GM18873 (cell line): ENCODE measurements around the gene ALDH1L1.

Source experiments
- ATAC-seq: cut with Tn5 transposase; IDR thresholded peaks from one replicate; pipeline ENCODE4 v1.9.1; 2021; ENCODE audit warnings: mild to moderate bottlenecking, moderate library complexity, moderate number of reproducible peaks; ENCODE audit not compliant: unreplicated experiment, low FRiP score

ALDH1L1 gene

DNA sequence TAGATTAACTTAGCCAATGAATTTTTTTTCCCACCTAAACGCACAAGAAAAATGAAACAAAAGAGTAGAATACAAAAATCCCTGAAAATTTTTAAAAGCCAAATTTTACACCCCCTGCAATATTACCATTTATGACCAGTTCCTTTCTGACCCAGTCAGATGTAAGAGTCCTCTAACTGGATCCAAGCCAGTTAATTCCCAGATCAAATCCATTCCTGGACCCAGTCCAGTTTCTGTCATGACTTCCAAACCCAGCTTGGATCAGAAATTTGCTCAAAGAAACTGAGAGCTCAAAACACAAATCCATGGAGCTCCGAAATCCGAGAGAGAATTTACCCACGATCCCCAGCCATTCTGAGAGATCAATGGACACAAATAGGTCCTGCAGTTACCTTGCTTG, 17.0 kb upstream of the ALDH1L1 start:
- ATAC-seq = no peak

DNA sequence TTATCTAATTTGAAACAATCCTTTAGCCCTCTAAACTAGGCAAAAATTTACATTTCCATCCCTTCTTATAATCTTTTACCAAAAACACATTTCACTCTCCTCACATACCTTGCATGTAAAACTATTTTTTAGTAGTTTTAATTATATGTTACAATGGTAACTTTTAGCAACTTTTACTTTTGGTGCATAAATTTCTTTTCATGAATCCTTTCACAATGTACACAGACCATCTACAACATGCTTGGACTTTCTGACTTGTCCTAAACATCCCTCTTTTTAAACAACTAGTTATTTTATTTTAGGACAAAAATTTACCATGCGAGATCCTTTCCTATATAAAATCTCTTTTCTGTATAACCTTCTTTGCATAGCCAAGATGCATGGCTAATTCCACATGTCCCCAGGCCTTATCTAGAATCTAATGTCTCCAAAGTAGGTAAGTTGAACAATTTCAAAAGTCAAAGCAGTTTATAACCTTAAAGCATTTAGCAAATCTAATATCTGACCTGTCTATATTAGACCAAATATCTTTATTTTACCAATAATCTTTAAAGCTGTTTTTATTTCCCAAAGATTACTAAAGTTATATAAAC, 14.4 kb upstream of the ALDH1L1 start:
- ATAC-seq = no peak

DNA sequence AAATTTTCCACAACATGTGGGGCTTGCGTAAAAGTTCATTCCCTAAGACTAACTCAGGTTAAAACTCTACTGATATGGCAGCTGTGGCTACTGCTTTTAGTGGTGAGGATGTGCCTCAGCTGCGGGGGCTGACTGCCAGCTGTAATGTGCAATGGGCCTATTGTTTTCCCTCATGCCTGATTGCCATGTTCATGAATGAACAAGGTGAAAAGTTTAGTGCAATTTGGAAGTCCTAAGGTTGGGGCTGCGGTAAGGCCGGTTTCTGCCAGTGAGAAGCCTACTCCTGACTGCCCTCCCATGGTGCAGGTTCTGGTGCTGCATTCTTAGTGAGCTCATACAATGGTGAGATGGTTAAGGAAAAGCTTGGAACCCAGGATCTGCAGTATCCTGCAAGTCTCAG, 10.9 kb upstream of the ALDH1L1 start:
- ATAC-seq = no peak

DNA sequence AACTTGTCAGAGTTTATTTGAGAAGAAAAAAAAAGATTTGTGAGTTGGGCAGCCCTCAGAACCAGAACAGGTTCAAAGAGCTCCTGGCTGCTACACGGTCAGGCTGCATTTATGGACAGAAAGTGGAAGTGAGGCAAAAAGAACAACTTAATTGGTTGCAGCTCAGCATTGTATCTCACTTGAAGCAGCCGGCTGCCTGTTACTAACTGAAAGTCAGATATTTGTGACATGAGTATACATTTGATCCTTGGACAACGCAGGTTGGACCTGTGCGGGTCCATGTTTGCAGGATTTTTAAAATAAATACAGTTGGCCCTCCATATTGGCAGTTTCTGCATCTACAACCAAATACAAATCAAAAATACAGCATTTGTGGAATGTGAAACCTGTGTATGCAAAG, 7.5 kb upstream of the ALDH1L1 start:
- no peak for ATAC-seq

DNA sequence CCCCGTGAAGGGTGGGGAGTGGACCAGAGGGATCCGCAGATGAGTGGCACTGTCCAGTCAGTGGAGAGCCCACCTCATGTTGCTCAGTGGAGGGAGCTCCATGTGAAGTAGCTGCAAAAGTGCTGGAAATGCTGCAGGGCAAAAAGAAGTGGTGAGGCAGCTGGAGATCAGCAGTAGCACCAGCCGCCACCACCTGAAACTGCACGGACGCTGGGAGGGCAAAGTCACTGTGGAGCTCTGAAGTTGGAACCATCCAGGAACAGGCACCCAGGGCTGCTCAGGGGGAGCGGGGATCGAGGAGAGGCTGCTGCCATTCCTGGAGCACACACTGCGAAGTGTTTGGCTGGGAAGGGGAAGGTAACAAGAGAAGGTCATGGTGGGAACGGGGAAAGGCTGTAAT, 6.4 kb upstream of the ALDH1L1 start:
- ATAC-seq = no peak

DNA sequence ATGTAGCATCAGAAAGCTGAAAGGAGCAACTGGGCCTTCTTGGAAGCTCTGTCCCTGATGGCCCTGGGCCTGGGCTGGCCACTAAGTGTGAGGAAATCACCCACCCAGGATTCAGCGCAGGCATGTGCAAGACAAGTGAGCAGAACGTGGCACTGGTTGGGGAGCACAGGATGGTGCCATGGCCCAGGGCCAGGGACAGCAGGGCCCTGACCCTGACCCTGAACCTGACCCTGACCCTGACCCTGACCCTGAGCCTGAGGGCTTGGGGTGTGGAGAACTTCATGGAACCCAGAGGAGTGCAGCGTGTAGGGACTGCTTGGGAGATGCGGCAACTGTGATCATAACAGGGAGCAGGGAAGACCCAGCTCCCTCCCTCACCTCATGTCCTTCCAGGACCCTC, 5.9 kb upstream of the ALDH1L1 start:
- ATAC-seq = no peak

DNA sequence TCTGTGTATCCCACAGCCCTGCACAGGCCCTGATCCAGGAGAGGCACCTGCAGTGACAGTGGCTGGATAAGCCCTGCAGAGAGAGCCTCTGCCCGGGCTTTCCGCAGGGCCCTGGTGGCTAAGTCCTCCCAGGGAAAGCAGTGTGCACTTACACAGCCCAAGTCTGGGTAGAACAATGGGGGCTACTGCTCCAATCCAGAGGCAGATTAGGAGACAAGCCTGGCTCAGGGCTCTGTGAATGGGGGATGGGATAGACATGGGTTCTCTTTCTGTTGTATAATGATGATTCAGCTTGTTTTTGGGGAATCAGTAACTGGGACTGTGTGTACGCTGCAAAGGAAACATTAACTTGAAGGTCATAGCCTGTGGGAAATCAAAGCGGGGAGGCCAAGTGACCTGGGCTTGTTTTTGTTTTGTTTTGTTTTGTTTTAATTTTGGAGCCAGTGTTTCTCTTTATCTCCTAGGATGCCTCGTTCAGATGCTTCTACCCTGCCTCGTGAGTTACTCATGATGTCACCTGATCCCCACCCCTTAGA, 4.1 kb upstream of the ALDH1L1 start:
- no peak for ATAC-seq

DNA sequence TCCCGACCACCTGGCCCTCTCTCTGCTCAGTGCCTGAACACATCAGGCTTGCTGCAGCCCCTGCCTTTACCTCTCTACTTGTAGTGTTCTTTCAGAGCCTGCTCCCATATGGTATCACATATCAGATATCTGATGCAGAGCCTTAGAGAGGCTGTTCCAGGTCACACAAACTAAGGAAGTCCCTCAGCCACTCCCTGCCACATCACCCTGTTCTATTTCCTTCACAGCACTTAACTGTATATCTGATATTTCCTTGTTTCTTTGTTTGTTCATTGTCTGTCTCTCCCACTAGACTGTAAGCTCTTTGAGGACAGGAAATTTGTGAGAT, 976 bp upstream of the ALDH1L1 start:
- ATAC-seq = no peak

DNA sequence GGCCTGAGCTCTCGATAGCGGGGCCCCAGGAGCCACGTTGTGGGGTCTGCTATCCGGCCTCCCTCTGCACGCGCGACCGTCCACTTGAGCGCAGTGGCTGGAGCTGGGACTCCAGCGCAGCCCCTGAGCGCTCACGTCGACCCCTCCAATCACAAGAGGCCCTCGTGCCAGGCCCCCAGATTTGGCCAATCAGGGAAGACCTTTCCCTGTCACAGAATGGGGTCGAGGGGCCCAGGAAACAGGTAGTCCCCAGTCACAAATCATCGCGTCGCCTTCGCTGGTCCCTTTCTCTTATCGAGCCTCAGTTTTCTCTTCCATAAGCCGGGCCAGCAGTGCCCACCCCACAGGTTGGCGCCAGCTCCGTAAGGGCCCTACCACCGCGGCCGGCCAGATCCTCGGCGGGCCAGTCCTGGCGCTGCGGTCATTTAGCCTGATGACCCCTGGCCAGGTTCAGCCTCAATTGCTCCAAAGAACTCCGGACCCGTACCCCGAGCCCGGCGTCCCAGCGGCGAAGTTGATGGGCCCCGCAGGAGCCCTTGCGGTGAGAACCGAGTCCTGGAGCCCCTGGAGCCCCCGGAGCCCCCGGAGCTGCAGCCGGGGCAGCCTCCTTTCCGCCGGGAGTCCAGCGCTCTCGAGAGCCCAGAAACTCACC, 435 bp downstream of the ALDH1L1 start:
- ATAC-seq = no peak

DNA sequence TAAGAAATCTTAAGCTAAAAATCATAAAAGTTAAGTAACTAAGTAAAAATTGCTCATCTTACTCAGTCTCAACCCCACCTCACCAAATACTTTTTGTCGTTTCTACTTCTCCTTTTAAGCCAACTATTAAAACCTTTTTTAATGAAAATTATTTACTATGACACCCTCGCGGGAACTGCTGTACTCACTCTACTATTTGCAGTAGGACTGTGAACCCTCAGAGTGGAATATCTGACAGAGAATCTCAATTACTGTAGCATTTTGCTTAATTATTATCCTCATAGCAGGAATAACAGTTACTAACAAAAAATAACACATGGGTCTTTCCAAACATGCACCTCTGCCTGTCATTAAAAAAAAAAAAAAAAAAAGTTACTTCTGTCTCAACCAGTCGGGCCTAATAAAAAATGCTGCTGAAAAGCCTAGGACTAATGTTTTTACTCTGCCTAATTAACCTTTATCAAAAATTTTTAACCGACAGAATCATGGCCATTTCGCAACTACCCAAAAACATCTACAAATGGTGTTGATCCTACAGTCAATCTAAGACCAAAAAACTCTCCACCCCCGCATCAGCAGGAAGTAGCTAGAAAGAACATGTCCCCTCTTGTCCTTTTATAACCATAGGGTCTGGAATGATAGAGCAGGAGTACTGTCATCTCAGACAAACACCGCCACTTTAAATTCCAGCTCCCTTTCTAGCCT, 10.2 kb downstream of the ALDH1L1 start:
- no peak for ATAC-seq

DNA sequence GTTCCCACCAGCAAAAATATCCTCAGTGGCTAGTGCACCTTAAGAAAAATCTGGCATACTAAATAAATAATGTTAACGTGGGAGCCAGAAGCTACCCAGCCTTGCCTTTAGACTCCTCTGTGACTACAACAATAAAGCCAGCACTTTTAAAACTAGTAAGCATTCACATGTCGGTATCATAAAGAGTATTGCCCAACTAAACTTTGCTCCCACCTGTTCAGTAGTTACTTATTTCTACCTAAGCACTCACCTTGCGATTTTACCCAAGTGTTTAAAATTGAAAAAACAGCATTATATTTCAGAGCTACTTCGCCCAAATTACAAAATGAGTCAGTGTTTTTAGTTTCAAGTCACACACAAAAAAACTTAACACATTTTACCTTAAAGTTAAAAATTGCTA, 12.8 kb downstream of the ALDH1L1 start:
- ATAC-seq = no peak

DNA sequence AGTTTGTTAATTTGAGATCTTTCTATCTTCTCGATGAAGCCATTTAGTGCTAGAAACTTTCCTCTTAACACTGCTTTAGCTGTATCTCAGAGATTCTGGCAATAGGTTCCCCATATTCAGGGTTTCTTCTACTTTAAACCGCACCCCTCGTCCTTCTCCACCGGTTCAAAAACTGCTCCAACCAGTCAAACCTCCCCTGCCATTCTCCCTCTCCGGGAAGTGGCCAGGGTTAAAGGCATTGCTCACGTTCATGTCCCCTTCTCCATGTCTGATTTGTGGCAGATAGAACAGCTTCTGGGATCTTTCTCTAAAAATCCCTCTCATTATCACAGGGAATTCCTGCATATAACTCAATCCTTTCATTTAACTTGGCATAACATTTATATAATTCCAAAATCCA, 14.4 kb downstream of the ALDH1L1 start:
- no peak for ATAC-seq

DNA sequence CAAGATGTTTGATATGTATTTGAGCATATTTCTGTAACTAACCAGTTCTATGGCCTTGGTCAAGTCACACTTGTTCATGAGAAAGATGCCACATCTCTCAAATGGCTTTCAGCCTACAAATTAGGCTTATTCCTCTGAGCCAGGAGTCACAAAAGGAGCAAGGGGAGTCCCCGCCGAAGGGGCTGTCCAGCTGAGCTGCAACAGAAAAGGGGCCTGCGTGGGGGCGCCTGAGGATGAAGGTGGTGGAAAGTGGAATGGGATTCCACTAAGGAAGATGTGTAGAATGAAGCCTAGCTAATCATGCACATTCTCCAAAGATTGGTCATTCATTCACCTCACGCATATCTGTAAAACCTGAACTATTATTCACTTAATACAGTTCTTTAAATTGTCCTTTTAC, 19.1 kb downstream of the ALDH1L1 start:
- no peak for ATAC-seq

DNA sequence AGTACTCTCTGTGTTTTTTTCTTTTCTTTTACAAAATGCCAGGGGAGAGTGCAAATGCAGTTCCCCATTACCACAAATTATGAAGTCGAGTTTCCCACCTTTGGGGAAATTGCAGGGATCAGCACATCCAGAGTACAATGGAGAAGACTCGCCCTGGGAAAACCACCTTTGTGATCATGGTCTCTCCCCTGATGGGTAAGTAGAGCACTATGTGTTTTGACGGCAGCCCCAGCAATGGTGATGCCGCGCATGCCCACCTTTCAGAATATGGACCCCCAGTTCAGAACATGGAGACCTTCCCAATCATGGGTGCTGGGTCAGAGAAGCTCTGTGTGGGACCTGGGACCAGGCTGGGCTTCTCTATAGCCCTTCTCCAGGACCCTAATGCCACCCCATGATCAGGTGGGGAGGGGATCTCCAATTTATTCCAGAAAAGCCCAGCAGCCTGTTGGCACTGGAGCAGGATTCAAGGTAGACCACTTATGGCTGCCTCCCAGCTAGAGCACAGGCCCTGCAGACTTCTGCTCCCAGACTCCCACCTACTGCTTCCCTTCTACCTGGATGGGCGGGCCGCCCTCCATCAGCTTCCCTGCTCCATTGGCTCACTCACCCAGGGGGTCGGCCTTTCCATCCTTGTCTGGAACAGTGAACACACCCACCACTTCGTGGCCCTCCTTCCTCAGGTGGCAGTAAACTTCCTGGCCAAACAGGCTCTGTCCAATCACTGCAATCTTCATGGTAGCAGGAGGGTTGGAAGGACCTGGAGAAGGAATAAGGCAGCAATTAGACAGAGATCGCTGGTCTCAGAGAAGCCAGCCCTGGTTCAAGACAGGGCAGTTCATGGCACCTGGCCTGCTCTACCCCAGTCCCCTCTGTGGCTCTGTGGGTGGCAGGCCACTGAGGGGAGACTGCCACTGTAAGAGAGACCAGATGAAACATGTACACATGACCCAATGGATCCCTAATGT, 19.9 kb downstream of the ALDH1L1 start:
- no peak for ATAC-seq

DNA sequence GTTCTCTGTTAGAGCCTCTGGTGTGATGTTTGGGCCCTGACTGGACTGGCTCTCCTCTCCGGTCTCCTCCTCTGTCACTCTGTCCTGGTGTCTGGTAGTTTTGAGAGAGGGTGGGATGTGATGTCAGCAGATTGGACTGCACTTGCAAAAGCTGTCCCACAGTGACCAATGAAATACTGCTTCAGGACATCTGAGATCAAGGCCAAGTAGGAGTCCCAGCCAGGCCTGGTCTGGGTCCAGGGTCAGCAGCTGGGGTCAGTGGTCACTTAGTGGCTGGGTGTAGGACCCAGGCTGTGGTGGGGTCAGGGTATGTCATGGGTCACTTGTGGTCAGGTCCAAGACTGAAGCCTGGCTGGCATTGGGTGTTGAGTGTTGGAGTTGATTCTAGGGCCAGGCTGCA, 20.9 kb downstream of the ALDH1L1 start:
- ATAC-seq = no peak

DNA sequence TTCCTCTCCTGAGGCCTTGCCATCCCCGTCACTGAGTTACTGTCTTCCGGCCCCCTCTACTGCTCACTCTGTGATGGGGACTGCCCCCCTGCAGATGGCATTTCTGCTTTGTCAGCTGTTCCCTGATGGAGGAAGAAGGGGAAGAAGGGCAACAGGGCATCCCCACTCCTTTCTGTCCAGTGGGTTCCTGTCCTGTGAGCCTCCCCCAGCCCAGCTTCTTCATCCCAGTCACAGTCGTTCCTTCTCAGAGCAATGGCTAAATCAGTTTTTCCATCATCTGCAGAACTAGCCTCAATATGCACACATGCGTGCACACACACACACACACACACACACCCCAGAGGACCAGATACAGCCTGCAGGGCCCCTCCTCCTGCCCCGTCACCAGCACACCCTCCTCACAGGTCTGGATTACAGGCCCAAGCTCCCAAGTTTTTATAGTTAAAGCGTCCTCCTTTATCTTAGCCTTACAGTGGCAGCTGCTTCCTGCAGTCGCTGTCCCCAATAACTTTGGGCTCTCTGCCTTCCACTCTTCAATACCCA, 21.4 kb downstream of the ALDH1L1 start:
- ATAC-seq = no peak

DNA sequence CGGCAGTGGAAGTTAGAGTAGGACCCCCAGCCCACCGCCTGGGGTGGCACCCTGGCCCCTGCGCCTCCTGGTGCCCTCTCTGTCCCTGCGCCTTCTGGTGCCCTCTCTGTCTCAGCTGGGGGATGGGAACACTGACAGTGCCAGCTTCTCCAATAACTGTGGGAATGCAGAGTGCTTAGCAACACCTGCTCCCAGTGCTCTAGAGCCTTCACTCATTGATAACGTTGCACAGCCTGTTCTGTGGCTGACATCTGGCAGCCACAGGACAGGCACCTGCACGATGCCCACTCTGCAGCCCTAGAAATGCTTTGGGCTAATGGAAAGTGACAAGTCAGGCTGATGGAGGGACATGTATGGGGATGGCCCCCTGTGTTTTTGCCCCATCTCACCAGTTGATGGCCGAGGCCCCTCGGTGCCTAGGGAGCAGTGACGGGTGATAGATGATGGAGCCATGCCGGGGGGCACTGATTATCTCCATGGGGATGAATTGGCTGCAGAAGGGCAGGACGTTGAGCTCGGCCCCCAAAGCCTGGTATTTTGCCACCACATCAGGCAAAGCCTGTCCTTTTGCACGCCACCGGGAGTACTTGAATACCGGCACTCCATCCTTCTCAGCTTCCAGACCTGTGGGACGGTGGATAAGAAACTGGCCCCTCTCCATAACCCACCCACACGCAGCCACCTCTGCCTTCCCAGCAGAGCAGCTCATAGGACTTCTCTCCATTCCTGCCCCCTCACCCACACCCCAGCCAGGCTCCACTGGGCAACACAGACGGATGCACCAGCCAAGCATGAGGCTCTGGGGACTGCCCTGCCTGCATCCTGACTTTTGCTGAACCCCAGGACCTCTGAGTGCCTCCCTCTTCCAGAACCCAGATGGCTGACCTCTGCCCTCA, 22.1 kb downstream of the ALDH1L1 start:
- no peak for ATAC-seq

DNA sequence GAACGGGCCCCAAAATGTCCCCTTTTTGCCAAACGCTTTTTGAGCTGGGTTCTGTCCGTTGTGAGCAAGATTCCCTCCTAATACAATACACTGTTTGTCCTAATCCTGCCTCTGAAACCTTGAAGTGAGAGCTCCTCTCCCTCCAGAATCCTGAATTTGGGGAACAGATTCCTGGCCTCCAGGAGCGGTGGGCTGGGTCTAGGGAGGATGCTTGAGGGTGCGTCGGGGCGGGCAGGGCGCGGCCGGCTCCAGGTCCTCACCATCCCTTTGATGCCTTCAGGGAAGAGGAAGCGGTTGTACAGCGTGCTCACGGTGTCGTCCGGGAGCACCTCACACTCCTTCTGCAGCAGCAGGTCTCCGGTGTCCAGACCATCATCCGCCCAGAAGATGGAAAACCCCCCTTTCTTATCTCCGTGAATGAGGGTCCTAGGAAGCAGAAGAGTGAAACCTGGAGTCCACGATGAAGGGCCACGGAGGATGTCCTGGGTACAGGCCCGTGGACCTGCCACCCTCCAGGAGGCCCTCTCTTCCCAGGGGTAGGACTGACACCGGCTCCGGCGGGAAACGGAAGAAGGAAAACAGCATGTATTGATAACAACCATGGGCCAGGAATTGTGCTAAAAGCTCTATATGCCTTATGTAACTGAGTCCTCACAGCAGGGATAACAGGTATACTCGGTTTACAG, 23.2 kb downstream of the ALDH1L1 start:
- no peak for ATAC-seq

DNA sequence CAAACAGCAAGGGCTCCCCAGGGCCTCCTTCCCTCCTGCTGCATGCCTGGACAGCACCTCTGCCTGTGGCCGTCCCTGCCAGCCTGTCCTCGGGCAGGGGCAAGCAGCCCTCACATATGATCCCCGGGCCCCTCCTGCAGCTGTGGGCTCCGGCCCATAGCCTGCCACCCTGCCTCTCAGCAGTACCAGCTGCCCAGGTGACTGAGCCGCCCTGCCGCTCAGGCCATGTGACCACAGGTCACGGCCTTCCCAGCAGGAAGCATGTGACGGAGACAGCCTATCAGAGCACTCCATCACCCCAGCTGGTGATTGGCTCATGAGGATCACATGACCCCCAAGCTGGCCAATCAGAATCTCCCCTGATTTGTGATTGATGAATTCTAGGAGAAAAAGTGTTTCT, 23.9 kb downstream of the ALDH1L1 start:
- no peak for ATAC-seq
